Fibroblast of the conjunctiva (primary cell): ENCODE measurements around the gene MALL.
"Not testable (repeated sequence)": the region's sequence is repeated elsewhere in the genome, so short reads cannot be mapped to it uniquely, and the experiment has no call there.

ENCODE experiments used
- DNase-seq: peaks from one replicate; pipeline ENCODE4 v3.0.0-alpha.2; 2010; ENCODE audit warnings: low read depth

The MALL gene

DNA sequence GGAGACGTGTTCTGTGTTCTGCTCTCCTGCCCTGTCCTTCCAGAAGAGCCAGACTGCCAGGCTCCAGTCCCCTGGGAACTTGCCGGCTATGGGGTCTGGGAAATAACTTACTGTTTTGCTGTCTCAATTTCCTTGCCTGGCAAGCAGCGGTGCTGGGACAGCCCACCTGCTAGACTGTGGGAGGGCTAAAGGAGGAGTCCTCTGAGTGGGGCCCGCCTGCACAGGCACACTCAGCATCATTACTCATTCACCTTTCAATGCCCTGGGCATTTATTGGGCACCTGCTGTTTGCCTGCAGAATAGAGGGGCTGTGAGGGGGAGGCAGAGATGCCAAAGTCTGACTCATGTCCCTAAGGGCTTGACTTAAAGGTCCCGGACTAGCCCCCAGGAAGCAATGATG is 65.4 kb downstream of the MALL start:
- DNase-seq: not testable (repeated sequence)

GRCh38 chr2:110049769-110050168 is 65.9 kb downstream of the MALL start:
- not testable (repeated sequence) for DNase-seq

DNA sequence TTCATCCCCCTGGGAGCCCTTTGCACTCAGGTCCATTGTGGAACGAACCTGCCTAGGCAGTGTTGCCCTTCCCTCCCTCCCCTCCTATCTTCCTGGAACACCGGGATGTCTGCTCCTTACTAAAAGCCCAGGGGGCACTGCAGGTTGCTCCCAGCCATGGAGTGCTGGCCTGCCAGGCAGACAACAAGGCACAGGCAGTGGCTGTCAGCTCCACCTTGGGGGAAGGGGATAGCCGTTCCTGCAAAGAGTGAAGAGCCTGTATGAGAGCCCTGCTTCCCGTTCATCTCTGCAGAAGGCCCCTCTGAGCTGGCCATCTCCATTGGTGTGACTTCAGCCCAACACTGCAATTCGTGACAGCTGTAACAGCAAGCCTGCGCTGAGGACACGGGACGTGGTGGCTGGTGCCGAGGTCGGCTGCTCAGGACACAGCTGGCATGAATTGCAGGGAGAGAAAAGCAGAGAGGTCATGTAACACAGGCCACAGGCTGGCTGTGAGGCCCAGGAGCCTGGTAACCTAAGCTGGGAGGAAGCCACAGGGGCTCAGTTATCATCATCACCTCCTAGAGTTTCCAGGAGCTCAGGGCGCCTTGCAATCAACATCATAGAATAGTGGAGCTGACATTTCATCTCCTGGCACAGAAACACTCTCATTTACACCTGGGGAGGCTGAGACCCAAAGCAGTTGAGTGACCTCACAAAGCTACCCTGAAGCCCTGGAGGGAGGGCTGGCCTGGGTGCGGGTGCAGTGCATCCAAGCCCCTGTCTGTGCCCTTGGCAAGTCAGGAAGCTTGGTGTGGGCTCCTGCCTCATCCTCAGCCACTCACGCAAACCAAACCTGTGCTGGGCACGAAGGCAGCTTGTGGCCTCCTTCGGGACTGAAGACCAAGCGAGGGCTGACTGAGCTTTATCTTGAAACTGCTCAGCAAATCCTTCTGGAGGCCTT is 67.1 kb downstream of the MALL start:
- not testable (repeated sequence) for DNase-seq

DNA sequence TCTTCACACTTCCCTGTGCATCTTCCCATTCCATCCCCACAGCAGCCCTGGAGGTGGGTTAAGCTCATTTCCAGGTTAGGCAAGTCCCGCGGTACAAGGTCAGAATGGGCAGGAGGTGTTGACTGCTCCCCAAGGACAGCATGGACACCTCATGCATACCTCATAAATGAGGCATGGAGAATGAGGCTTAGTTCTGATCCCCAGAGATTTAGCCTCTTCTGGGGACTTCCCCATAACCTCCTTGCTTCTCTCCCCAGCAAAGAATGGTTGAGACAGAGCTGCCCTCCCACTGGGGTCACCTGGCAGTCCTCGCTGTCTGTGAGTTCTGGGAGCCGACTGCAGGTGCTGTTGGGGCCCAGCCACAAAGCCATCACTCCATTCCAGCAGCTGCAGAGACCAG is 68.4 kb downstream of the MALL start:
- not testable (repeated sequence) for DNase-seq

DNA sequence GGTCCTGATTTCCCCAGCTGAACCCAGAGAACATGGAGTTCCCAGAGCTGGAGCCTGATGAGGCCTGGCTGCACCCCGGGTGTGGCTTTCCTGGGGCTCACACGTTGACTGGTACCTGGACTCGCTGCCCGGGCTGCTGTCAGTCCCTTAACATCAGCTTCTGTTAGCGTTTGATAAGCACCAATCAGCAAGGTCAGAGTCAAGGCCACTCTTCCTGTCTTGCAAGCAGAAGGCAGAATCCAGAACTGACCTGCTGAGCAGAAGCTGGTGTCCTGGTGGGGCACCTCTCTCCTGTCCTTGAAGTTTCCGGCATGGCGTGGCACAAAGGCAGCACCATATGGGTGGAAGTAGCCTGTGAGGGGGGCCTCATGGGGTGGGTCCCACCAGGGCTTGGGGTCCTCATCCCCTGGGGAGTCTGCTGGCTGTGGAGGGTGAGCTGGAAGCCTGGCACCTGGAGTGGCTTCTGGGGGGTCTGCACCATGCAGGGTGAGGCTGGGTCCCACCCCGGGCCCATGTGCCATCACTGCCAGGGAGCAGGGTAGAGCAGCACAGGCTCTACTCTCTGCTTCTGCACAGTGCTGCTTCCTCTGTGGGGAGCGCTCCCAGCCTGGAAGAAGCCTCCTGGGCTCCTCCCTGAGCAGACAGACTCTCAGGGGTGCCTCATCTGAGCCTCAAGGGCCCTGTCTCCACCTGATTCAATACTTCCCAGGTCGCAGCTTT is 73.5 kb downstream of the MALL start:
- not testable (repeated sequence) for DNase-seq

DNA sequence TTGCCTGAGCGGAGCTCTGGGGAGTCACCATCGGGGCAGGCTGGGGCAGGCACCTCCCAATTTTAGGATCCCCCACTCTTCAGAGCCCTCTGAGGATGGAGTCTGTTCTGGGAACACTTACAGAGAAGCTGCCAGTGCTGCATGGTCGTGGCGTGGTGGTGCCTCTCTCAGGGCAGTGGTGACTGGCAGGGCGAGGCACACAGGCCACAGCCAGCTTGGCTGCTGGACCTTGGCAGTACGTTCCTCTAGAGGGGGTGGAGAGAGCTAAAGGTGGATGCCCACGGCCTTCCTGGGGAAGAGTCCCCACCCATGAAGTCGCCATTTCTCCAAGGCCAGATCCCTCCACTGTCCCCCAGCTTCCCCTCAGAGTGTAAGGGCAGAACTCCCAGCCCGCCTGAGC is 78.3 kb downstream of the MALL start:
- not testable (repeated sequence) for DNase-seq

DNA sequence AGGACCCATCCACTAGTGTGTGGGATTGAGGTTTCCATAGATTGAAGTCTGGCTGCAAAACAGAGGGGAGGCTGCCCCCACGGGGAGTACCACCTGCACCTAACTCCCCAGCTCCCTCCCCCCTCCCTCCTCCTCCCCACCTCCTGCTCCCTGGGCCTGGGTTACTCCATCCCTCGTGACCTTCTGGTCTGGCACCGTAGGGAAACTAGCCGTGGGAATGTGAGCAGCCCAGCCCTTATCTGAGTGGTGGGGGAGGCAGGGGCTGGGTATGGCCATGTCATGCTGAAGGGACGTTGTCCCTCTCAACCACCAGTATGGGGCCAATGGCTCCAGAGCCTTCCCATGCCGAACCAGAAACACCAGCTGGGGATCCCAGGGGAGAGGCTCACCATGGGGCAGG is 80.2 kb downstream of the MALL start:
- not testable (repeated sequence) for DNase-seq

DNA sequence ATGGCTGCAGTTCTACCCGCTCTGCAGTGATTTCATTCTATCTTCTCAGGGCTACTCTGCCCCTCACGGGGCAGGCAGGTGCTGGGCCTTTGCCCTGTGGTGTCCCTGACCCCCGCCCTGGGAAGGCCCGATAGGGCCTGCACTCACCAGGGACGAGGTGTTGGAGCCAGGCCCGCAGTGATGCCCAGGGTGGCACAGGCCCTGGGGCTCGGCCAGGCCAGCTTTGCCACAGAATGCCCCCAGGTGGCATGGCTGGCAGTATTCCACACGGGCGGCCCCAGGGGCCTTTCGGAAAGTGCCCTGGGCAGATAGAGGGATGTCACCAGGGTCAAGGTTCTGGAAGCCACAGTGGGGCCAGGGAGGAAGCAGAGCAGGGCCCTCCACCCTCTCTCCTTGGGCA is 80.7 kb downstream of the MALL start:
- DNase-seq: not testable (repeated sequence)
